K562 (cell line): ENCODE data around the gene R3HDM2. TPM values are rescaled to one million over a fixed set of nuclear protein-coding genes. Genes with fewer than 3 reads are reported as not detected.

Experiments
- BACH1 ChIP-seq: fragments of 200-800 bp; sonication (Bioruptor generic); IDR thresholded peaks from 2 replicates; pipeline ENCODE4 v1.6.1; 2016; ENCODE audit warnings: missing genetic modification characterization, missing compliant biosample characterization
- BHLHE40 ChIP-seq: IDR thresholded peaks from 2 replicates; pipeline ENCODE4 v1.6.1; 2011; ENCODE audit warnings: low read length, improper control_type of control experiment
- CBX1 ChIP-seq: sonication (generic); IDR thresholded peaks from 2 replicates; pipeline ENCODE4 v1.6.1; 2016; ENCODE audit warnings: antibody characterized with exemption, low read depth, mild to moderate bottlenecking
- CEBPG ChIP-seq, 3 experiments: fragments of 200-800 bp in 1 of 3; sonication (Bioruptor generic) in 1 of 3; sonication (generic) in 1 of 3; formaldehyde crosslinking in 1 of 3; IDR thresholded peaks in 2 of 3; conservative IDR thresholded peaks in 1 of 3; 2 replicates each; pipeline versions ENCODE4 v1.6.1 to v1.8.0; 2016 to 2022; ENCODE audit warnings: missing compliant biosample characterization in 2 of 3, missing genetic modification characterization in 2 of 3, mild to moderate bottlenecking in 1 of 3, missing genetic modification reagents in 1 of 3
- CXXC5 ChIP-seq: fragments of 250-450 bp; sonication (Bioruptor Pico); IDR thresholded peaks from 2 replicates; pipeline ENCODE4 v1.8.0; 2022; ENCODE audit warnings: inconsistent platforms, mild to moderate bottlenecking, moderate library complexity
- ESRRB ChIP-seq: fragments of 250-450 bp; sonication (Bioruptor Pico); IDR thresholded peaks from 2 replicates; pipeline ENCODE4 v1.5.0; 2020; ENCODE audit warnings: mild to moderate bottlenecking, moderate library complexity, borderline replicate concordance
- NFIC ChIP-seq: fragments of 450-650 bp; IDR thresholded peaks from 2 replicates; pipeline ENCODE4 v1.6.1; 2017; ENCODE audit warnings: mild to moderate bottlenecking, inconsistent platforms
- RCOR1 ChIP-seq, 2 experiments: IDR thresholded peaks; 2 replicates each; pipeline ENCODE4 v1.6.1; 2012; ENCODE audit warnings: low read depth in 2 of 2, low read length in 2 of 2, borderline replicate concordance in 1 of 2, improper control_type of control experiment in 1 of 2
- polyA plus RNA-seq, 8 experiments: library from polyadenylated mRNA; depleted of rRNA in 4 of 8; stranded (reverse) in 5 of 8; unstranded in 3 of 8; fragments of >200 nt; fragmentation: Nextera tagmentation in 2 of 8; fragmentation: Illumina TruSeq in 1 of 8; extraction: Ambion mirVana in 2 of 8; extraction: Trizol in 1 of 8; gene quantifications; 2 replicates each; pipeline versions ENCODE4 v1.2.1 to v1.2.3, GENCODE V29; 2011 to 2014; ENCODE audit warnings: inconsistent platforms in 1 of 8, missing spikeins in 1 of 8
- total RNA-seq, 7 experiments: library from RNA; depleted of rRNA in 6 of 7; stranded (reverse); fragments of >200 nt in 6 of 7; fragmentation: Illumina TruSeq in 2 of 7; extraction: Trizol in 2 of 7; gene quantifications; 2 replicates each; pipeline versions ENCODE4 v1.2.1 to v1.2.3, GENCODE V29; 2011 to 2021; ENCODE audit warnings: low replicate concordance in 1 of 7
- TF ChIP-seq, protein P1 (sequence below): fragments of 450-650 bp; IDR thresholded peaks from 2 replicates; pipeline ENCODE4 v1.7.1; 2018; ENCODE audit warnings: mild to moderate bottlenecking, low read depth; ENCODE audit not compliant: partially characterized antibody
- TF ChIP-seq, protein P2 (sequence below): fragments of 250-450 bp; sonication (Bioruptor Pico); IDR thresholded peaks from 2 replicates; pipeline ENCODE4 v1.4.0; 2020

The R3HDM2 gene
- total and polyA plus RNA-seq, 9 of the 15 experiments (the other 6 are each of a cell fraction or from before 2014, with no cell fraction given): 3.3 to 18.8 (median 9.0) TPM

DNA sequence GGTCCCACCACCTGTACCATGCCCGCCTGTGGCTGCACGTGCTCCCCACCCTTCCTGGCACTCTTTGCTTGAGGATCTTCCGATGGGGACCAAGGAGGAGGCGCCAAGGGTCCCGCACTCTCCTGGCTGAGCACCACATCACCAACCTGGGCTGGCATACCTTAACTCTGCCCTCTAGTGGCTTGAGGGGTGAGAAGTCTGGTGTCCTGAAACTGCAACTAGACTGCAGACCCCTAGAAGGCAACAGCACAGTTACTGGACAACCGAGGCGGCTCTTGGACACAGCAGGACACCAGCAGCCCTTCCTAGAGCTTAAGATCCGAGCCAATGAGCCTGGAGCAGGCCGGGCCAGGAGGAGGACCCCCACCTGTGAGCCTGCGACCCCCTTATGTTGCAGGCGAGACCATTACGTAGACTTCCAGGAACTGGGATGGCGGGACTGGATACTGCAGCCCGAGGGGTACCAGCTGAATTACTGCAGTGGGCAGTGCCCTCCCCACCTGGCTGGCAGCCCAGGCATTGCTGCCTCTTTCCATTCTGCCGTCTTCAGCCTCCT is 25.4 kb upstream of the R3HDM2 start (continued):
- TF ChIP-seq, protein P1, sequence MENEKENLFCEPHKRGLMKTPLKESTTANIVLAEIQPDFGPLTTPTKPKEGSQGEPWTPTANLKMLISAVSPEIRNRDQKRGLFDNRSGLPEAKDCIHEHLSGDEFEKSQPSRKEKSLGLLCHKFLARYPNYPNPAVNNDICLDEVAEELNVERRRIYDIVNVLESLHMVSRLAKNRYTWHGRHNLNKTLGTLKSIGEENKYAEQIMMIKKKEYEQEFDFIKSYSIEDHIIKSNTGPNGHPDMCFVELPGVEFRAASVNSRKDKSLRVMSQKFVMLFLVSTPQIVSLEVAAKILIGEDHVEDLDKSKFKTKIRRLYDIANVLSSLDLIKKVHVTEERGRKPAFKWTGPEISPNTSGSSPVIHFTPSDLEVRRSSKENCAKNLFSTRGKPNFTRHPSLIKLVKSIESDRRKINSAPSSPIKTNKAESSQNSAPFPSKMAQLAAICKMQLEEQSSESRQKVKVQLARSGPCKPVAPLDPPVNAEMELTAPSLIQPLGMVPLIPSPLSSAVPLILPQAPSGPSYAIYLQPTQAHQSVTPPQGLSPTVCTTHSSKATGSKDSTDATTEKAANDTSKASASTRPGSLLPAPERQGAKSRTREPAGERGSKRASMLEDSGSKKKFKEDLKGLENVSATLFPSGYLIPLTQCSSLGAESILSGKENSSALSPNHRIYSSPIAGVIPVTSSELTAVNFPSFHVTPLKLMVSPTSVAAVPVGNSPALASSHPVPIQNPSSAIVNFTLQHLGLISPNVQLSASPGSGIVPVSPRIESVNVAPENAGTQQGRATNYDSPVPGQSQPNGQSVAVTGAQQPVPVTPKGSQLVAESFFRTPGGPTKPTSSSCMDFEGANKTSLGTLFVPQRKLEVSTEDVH: peak; percentile 61
- TF ChIP-seq RCOR1 (IDR thresholded peaks at IDR 0.05; ENCODE audit: borderline replicate concordance in 1 of 2, low read depth in 2 of 2, low read length in 2 of 2) (peak in 1 of 2 experiments; percentile 74; a peak in 2 of 4 replicates), CXXC5 (CRISPR knock-in tag) (peak; percentile 56), CBX1 (0 out of 2 replicates have a peak, but pooled peaks have one; percentile 11), CEBPG (CRISPR knock-in tag; IDR thresholded peaks at IDR 0.05) (0 out of 2 replicates have a peak, but pooled peaks have one; percentile 9), CEBPG (tag; conservative IDR thresholded peaks at IDR 0.05 in 1 of 2, IDR thresholded peaks at IDR 0.05 in 1 of 2) (no peak), BACH1 (tag) (no peak), BHLHE40 (peak; percentile 35; the same call in 1 of the 2 replicates), NFIC (no peak), ESRRB (CRISPR knock-in tag) (no peak)
- TF ChIP-seq, protein P2, sequence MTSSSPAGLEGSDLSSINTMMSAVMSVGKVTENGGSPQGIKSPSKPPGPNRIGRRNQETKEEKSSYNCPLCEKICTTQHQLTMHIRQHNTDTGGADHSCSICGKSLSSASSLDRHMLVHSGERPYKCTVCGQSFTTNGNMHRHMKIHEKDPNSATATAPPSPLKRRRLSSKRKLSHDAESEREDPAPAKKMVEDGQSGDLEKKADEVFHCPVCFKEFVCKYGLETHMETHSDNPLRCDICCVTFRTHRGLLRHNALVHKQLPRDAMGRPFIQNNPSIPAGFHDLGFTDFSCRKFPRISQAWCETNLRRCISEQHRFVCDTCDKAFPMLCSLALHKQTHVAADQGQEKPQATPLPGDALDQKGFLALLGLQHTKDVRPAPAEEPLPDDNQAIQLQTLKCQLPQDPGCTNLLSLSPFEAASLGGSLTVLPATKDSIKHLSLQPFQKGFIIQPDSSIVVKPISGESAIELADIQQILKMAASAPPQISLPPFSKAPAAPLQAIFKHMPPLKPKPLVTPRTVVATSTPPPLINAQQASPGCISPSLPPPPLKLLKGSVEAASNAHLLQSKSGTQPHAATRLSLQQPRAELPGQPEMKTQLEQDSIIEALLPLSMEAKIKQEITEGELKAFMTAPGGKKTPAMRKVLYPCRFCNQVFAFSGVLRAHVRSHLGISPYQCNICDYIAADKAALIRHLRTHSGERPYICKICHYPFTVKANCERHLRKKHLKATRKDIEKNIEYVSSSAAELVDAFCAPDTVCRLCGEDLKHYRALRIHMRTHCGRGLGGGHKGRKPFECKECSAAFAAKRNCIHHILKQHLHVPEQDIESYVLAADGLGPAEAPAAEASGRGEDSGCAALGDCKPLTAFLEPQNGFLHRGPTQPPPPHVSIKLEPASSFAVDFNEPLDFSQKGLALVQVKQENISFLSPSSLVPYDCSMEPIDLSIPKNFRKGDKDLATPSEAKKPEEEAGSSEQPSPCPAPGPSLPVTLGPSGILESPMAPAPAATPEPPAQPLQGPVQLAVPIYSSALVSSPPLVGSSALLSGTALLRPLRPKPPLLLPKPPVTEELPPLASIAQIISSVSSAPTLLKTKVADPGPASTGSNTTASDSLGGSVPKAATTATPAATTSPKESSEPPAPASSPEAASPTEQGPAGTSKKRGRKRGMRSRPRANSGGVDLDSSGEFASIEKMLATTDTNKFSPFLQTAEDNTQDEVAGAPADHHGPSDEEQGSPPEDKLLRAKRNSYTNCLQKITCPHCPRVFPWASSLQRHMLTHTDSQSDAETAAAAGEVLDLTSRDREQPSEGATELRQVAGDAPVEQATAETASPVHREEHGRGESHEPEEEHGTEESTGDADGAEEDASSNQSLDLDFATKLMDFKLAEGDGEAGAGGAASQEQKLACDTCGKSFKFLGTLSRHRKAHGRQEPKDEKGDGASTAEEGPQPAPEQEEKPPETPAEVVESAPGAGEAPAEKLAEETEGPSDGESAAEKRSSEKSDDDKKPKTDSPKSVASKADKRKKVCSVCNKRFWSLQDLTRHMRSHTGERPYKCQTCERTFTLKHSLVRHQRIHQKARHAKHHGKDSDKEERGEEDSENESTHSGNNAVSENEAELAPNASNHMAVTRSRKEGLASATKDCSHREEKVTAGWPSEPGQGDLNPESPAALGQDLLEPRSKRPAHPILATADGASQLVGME (CRISPR knock-in tag): peak; percentile 22; the same call in 1 of the 2 replicates
